GM18951 (cell line): ENCODE measurements around the gene LYPD5.
"Not testable (repeated sequence)": the region's sequence is repeated elsewhere in the genome, so short reads cannot be mapped to it uniquely, and the experiment has no call there.

Experiments used
- POLR2A ChIP-seq: IDR thresholded peaks from 4 replicates; pipeline ENCODE4 v1.6.1; 2011; ENCODE audit warnings: mild to moderate bottlenecking; ENCODE audit not compliant: insufficient read length, insufficient read depth; ENCODE audit errors: extremely low read depth
- in situ Hi-C: fragments of 300-500 bp; cut with MboI; formaldehyde crosslinking; loops from one replicate; pipeline ENCODE4 v1.12.0; 2022; ENCODE audit warnings: low sequenced_read_pairs, mixed read lengths, inconsistent platforms; ENCODE audit not compliant: unreplicated experiment

LYPD5 gene

DNA sequence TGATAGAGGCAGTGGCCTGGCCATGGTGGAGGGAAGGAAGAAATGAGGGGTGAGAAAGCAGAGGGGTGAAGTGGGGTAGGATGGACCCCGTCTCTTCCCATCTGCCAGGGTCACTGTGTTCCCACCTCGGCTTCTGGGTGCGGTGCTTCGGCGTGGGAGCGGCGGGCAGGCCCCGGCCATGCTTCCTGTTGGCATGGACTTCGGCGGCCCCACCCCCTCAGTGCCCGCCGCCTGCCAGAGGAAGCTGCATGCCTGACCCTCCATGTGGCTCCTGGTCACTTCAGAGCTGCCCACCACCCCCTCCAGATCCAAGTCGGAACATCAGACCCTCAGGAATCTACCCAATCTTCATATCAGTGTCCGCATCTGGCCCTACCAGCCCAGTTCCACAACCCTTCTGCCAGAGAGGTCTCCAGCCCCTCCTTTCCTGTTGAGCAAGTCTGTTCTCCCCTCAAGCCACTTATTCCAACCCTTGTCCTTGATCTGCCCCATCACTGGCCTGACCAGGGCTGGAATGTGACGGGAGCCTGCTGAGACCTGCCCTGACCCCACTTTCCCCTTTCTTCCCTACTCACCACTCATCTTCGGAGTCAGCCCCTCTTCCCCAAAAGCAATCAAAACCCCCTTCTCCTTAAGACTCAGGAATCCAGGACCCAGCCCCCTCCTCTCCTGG, 23.0 kb downstream of the LYPD5 start:
- in situ Hi-C loops, result no loop called here
- TF ChIP-seq POLR2A, result peak; percentile 15

DNA sequence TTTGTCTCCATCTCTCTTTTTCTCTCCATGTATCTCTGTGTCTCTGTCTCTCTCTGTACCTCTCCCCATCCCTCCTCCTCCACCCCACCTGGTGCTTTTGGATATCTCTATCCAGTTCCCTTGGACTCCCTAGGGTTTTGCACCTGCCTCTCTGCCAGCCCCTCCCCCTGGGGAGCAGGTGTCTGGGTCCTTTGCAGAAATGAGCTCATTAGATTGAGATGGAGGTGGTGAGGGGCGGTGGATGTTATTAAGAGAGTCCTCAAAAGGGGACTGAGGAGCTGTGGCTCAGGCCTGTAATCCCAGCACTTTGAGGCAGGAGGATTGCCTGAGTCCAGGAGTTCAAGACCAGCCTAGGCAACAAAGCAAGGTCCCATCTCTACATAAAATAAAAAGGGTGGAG, 23.6 kb downstream of the LYPD5 start:
- in situ Hi-C loops, result no loop called here
- no peak for TF ChIP-seq POLR2A

DNA sequence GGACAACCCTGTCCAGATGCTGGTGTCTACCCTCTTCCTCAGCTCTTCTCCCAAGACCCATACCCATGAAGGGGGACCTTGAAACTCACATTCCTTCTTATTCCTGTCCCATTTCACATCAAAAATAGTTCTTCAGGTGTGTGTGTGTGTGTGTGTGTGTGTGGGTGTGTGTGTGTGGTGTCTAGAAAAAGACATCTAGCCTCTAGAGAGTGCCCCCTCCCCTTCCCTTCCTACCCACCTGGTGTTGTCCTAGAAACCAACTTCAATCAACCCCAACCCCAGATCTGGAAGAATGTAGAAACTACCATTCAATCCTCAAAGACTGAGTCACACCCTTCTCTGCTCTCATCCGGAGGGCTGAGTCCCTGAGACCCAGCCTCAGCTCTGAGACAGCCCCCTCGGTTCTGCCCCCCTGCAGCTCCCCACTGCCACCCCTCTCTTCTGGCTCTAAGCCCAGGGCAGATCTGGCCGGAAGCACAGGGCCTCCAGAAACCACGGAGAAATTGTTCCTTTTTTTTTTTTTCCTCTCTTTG, 25.0 kb downstream of the LYPD5 start:
- in situ Hi-C loops, result no loop called here
- peak; percentile 9 for TF ChIP-seq POLR2A

DNA sequence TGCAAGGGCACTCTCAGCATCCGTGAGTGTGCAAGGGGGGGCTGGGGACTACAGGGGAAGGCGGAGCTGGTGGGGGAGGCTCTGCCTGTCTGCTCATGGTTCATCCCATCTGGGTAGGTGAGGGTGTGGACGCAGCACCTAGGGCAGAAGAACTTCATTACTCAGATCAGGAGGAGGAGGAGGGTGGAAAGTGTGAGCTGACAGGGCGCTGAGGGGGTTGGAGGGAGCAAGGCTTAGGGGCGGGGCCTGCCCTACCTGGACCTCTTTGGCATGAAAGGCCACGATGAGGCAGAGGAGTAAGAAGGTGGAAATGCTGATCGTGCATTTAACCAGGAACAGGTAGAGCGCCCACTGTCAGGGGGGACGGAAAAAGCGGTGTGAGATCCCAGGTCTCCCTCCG, 26.0 kb downstream of the LYPD5 start:
- in situ Hi-C loops, result no loop called here
- no peak for TF ChIP-seq POLR2A

DNA sequence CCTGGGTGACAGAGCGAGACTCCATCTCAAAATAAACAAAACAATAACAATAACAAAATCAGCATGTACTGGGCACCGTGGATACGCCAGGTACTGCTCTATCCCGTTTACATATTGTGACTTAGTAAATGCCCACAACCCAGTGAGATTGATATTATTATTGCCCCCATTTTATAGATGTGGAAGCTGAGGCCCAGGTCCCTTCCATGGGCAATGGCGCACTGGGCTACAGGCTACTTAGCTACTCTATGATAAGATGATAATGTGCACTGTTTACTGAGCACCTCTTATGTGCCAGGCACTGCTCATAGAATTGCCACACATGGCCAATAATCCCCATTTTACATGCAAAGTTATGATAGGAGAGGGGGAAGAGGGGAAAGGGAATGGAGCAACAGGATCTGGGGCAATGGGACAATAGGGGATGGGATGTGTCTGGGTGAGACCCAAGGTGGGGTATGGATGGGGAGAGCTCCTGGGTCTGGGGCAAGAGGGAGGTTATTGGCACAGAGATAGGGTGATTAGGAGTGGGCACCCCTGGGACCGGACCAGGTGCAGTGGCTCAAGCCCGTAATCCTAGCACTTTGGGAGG, 26.9 kb downstream of the LYPD5 start:
- in situ Hi-C loops, result no loop called here
- TF ChIP-seq POLR2A, result no peak

DNA sequence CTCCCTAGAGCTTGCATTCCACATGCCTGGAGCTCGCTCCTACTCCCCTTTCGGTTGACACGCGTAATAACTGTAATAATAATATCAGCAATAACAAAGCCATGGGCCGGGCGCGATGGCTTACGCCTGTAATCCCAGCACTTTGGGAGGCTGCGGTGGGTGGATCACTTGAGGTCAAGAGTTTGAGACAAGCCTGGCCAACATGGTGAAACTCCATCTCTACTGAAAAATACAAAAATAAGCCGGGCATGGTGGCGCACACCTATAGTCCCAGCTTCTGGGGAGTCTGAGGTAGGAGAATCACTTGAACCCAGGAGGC, 27.3 kb downstream of the LYPD5 start:
- in situ Hi-C loops, result not testable (repeated sequence)

DNA sequence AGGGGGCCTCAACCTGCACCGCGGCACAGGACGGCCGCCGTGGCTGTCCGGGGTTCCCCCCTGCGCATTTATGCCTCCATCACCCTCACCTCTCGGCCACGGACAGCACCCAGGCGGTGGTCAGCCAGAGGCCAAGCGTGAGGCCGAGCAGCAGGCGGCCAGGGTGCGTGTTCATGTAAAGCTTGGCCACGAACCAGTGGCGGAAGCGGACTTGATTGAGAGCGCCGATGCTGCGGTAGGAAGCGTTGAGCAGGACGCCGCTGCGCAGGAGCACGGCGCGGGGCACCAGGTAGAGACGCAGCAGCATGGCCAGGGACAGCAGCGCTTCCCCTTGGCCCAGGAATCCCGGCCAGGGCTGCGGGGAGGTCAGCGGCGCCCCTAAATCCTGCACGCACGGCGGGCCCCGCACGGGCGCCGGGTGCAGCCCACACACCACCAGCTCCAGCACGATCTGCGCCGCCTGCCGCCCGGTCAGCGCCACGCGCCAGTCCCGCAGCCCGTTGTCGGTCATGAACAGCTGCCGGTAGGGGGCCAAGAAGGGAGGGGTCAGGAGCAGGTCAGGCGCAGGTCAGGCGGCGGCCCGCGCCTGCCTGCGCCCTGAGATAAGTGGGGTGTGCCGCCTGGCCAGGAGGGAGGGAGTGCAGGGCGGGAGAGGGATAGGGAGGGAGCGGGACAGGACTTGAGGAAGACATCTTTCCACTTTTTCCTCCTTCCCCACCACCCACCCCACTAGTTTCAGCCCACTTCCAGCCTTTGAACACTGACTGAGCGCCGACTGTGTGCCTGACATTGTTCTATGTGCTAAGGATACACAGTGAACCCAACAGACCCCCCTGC, 27.9 kb downstream of the LYPD5 start:
- in situ Hi-C loops, result no loop called here

DNA sequence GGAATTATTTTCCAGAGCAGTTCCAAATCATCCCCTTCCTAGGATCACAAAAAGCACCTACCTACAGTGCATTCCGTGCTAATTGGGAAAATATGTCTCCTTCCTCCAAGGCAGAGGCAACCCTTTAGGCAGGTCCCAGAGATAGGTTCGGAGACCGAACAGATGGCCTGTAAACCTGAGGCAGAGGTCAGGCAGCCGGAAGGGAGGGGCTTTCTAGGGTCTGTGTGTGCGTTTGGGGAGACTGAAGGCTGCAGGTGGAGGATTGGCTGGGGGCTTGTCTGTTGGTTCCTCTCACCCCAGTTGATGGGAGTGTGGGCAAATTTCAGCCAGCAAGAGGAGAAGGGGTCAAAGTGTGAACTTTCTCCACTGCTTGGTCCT, 28.5 kb downstream of the LYPD5 start:
- in situ Hi-C loops, result no loop called here
- no peak for TF ChIP-seq POLR2A

More for the DNA sequence above, 27.9 kb downstream of the LYPD5 start:
- TF ChIP-seq POLR2A, result no peak

DNA sequence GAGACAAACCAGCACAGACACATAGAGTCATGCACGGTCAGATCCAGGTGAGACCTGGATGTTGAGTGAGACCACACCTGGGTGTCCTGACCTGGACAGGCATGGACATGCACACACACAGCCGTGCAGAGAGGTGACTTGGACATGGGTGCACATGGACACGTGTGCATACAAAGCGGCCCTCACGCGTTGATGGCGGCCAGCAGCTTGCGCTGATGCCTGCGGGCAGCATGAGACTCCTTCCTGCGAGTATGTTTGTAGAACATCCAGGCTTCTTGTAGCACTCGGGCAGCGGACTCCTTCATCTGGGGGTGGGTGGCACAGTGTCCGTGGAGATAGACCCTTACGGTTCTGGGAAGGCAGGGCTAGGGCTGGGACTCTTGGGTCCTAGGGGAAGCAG, 33.0 kb downstream of the LYPD5 start:
- in situ Hi-C loops, result no loop called here
- TF ChIP-seq POLR2A, result peak; percentile 23

DNA sequence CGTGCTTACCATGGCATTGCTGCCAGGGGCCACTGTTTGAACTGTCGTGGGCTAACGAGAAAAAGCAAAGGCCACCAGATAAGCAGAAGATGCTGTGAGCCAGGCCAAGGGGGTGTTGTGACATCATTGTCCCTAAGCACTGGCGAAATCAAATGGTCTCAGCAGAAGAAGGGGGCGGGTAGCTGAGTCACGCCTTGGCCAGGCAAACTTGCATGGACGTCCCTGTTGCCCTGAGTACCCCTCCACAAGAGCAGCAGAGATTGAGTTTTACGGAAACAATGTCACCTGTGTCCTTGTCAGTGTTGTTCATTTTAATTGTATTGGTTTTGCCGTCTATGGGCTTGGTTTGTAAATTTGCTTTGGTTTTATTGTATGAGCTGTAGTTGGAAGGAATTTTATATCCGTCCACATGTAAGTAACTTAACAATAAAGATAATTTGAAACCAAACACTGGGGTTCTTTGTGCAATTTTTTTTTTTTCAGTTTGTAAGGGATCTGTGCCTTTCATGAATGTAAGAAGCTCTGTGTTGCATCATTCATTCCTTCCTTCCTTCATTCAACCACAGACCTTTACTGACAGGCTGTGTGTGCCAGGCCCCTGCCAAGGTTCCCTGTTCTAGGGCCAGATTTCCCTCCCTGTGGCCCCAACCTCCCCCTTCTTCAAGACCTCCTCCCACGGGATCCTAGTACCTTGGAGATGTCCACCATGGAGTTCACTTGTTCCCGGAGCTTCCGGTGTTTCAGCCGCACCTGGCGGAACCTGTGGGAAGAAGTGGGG, 33.8 kb downstream of the LYPD5 start:
- in situ Hi-C loops, result no loop called here
- no peak for TF ChIP-seq POLR2A

DNA sequence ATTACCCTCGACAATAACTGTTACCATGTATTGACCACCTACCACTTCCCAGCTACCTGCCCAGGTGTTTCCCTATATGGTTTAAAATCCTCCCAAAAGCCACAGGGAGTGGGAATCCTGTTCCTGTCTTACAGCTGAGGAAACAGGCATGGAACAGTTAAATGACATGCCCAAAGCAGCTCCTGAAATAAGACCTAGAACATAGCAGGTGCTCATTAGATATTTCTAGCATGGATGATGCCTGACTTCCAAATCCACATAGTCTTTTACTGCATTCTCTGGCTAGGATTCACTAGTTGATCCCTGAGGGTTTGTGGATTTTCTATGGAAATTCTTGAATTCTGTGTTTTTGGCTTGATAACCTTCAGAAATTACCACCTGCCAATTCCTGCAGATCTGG, 34.4 kb downstream of the LYPD5 start:
- no peak for TF ChIP-seq POLR2A
- in situ Hi-C loops, result no loop called here

DNA sequence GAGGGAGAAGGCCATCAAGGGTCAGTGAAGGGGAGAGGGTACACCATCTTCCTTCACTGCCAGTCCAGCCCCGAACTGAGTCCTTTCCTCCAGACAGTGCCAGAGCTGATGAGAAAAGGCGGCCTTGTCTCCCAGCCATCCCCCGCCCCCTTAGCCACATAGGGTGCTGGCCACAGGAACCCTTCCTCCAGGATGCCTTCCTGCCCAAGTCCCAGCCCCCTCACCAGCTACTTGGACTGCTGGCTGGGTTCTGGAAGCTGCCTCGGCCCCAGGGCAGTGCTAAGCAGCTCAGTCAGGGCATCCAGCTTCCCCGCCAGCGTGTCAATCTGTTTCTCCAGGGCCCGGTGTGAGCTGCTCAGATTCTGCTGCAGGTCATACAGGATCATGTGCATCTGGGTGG, 34.9 kb downstream of the LYPD5 start:
- in situ Hi-C loops, result no loop called here
- TF ChIP-seq POLR2A, result no peak

DNA sequence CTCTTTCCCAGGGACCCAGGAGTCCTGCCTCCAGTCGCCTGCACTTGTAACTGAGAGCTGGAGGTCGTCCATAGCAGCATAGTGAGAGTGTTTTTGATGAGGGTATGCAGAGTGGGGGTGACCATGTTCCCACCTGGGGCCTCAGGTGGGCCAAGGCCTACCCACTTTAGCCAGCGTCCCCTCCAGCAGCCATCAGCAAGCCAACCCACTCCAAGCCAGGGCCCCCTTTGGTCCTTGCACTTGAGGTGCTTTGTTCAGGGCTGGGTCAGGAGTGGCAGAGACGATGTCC, 35.5 kb downstream of the LYPD5 start:
- TF ChIP-seq POLR2A, result no peak
- in situ Hi-C loops, result no loop called here

DNA sequence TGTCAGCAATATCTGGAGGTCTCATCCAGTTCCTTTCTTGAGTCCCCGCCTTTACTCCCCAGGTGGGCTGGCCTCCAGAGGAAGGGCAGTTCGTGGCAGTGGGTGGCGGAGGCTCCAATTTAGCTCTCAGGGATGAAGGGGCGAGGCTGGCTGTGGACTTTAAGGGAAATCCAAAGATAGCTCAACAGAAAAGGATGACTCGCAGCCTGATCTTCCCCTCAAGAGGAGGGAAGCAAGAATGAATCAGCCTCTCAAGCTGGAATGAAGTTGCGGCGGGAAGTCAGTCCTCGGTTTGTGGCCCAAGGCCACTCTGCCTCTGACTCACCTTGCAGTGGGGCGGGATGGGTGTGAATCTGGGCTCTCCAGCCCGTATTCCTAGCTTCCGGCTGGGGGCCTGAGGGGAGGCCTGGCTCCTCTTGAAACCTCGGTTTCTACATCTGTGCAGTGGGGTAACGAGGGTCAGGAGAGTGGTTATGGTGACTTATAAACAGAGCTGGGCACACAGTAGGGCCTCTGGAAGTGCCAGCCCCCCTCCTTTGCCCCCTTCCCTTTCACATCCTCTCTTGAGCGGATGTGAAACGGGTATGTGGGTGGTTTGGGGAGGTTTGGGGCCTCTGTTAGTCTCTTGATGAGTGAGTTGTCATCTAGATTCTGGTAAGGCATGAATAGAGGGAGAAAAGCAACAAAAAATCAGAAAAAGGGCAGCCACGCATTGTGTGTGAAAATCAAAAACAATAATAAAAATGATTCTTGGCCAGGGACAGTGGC, 37.0 kb downstream of the LYPD5 start:
- TF ChIP-seq POLR2A, result no peak
- in situ Hi-C loops, result no loop called here

DNA sequence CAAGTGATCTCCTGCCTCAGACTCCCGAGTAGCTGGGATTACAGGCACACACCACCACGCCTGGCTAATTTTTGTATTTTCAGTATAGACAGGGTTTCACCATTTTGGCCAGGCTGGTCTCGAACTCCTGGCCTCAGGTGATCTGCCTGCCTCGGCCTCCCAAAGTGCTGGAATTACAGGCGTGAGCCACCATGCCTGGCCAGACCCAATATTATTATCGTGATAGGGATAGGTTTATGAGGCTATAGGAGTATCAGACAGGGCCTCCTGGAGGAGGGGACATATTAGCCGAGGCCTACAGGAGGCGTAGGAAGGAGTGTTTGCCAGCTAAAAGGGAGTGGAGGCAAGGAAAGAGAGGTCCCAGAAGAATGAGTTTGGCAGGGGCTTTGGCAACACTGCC, 37.6 kb downstream of the LYPD5 start:
- in situ Hi-C loops, result not testable (repeated sequence)
